Stimulated activated CD4-positive, alpha-beta T cell treated with anti-CD3 and anti-CD28 coated beads, Interleukin-1b, Interleukin-23, amount 100 ng/mL, for 1 hour (primary cell): ENCODE measurements around the gene GHR.
"Not testable (repeated sequence)": the region's sequence is repeated elsewhere in the genome, so short reads cannot be mapped to it uniquely, and the experiment has no call there.

ENCODE experiments used
- DNase-seq, 2 donors: peaks; one replicate each; pipeline ENCODE4 v3.0.0-alpha.2; 2020; ENCODE audit warnings: low read depth in 2 of 2

GHR gene

GRCh38 chr5:42718591-42718990 is 295.4 kb downstream of the GHR start:
- no peak for DNase-seq

DNA sequence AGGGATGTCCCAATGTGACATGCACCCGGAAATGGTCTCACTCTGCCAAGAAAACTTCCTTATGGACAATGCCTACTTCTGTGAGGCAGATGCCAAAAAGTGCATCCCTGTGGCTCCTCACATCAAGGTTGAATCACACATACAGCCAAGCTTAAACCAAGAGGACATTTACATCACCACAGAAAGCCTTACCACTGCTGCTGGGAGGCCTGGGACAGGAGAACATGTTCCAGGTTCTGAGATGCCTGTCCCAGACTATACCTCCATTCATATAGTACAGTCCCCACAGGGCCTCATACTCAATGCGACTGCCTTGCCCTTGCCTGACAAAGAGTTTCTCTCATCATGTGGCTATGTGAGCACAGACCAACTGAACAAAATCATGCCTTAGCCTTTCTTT is 295.8 kb downstream of the GHR start:
- DNase-seq, result no peak

DNA sequence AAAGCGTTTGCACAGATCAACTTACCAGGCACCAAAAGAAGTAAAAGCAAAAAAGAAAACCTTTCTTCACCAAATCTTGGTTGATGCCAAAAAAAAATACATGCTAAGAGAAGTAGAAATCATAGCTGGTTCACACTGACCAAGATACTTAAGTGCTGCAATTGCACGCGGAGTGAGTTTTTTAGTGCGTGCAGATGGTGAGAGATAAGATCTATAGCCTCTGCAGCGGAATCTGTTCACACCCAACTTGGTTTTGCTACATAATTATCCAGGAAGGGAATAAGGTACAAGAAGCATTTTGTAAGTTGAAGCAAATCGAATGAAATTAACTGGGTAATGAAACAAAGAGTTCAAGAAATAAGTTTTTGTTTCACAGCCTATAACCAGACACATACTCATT is 297.0 kb downstream of the GHR start:
- DNase-seq, result no peak

DNA sequence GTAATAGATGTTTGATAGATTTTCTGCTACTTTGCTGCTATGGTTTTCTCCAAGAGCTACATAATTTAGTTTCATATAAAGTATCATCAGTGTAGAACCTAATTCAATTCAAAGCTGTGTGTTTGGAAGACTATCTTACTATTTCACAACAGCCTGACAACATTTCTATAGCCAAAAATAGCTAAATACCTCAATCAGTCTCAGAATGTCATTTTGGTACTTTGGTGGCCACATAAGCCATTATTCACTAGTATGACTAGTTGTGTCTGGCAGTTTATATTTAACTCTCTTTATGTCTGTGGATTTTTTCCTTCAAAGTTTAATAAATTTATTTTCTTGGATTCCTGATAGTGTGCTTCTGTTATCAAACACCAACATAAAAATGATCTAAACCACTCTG is 298.2 kb downstream of the GHR start:
- no peak for DNase-seq

GRCh38 chr5:42734531-42735058 is 311.4 kb downstream of the GHR start:
- DNase-seq, result not testable (repeated sequence)

DNA sequence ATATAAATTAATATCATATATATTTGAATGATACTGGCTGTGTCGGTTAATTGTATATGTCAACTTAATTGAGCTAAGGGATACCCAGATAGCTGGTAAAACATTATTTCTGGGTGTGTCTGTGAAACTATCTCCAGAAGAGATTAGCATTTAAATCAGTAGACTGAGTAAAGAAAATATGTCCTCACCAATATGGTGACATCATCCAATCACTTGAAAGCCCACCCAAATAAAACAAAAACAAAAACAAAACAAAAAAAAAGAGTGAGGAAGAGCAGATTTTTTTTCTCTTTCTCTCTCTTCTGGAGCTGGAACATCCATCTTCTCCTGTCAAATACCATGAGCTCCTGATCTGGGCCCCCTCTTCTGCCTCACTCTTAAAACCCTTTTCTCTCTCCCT is 317.7 kb downstream of the GHR start:
- DNase-seq, result no peak

DNA sequence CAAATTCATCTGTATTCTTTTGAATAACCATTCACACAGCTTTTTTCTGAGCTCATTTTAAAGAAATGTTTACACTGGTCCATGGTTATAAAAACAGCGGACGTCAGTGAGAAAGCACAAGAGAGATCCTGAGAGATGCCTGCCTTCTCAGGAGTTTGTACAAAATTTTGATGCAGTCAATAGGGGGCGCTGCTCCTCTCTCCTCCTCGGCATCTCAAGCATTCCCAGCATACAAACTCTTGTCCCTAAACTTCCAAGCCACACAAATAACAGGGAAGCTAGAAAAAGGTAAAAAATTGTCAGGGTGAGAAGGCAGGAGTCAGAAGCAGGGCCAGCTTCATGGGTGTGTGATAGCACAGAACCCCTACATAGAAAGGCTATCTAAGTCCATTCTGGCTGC is 322.2 kb downstream of the GHR start:
- no peak for DNase-seq

GRCh38 chr5:42745856-42746255 is 322.6 kb downstream of the GHR start:
- no peak for DNase-seq

DNA sequence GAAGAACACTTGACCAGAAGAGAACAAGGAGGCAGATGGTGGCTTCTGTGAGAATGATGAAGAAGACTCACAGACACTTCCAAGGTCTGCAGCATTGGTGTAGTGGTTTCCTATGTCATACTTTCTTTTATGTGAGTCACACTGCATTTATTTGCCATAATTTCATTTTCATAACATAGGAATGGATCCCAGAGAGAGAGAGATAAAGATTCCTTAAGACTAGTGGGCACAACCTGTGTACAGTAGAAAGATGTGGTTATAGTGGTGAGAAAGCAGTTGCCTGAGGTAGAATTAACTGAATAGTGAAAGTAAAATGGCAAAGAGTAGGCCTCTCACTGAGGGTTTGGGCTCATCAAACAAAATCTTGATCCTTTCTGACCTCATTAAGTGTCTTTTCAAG is 325.8 kb downstream of the GHR start:
- DNase-seq, result no peak

DNA sequence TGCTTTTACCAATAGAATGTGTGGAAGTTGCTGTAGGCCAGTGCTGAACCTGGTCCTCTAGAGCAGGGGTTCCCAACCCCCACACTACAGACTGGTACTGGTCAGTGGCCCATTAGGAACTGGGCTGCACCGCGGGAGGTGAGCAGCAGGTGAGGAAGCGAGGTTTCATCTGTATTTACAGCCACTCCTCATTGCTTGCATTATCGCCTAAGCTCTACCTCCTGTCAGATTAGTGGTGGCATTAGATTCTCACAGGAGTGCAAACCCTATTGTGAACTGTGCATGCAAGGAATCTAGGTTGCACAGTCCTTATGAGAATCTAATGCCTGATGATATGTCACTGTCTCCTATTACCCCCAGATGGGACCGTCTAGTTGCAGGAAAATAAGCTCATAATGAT is 327.3 kb downstream of the GHR start:
- DNase-seq, result no peak

- no peak for DNase-seq
These were observed 327.8 kb downstream of the GHR start for GRCh38 chr5:42751044-42751443.

- DNase-seq, result no peak
These were observed 329.9 kb downstream of the GHR start for GRCh38 chr5:42753099-42753498.

DNA sequence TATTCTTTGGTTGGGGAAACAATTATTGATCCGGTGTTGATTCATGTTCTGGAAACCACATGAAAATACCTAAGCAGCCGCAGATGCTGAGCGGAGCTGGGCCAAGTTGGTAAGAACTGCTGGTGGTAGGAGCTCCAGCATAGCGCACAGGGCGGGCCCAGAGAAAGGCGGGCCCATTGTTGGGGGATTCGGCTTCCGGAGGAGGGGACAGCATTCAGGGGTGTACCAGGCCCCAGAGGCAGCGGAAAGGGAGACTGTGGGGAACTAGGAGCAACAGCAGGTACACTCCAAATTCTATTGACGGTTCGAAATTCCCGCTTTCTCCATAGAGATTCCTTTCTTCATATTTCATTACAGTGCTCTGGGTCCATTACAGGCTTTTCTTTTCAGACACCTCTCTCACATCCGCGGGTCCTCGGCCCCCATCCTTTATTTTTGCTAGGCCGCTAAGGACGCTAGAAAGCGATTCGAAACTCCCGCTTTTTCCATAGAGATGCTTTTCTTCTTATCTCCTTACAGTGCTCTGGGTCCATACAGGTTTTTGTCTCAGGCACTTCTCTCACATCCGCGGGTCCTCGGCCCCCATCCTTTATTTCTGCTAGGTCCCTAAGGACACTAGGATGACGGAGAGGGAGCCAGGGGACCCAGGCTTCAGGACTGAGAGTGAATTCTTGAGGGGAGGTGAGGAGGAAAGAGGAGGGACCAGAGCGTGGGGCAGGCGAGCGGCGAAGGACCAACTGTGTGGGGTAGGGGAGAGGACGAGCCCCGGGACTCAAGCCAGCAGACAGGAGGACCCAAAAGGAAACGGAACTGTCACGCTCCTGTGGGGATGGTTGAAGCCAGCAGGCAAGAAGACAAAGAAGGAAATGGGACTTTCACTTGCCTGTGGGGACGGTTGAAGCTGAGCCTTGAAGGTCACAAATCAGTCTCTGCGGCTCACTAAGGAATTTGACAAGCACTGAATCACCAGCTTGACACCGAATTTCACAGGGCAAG is 333.7 kb downstream of the GHR start, which contains the start of gene CCDC152:
TSS of gene CCDC152 (plus strand) at position 213 of the 996 bp plus-strand sequence. CDS start 2,304 bp downstream, outside the sequence.
- peak; percentile 4 to 14 for DNase-seq

GRCh38 chr5:42759456-42759855 is 336.2 kb downstream of the GHR start:
- DNase-seq, result no peak

GRCh38 chr5:42760426-42760825 is 337.2 kb downstream of the GHR start:
- no peak for DNase-seq

GRCh38 chr5:42761791-42762190 is 338.6 kb downstream of the GHR start:
- DNase-seq, result no peak

DNA sequence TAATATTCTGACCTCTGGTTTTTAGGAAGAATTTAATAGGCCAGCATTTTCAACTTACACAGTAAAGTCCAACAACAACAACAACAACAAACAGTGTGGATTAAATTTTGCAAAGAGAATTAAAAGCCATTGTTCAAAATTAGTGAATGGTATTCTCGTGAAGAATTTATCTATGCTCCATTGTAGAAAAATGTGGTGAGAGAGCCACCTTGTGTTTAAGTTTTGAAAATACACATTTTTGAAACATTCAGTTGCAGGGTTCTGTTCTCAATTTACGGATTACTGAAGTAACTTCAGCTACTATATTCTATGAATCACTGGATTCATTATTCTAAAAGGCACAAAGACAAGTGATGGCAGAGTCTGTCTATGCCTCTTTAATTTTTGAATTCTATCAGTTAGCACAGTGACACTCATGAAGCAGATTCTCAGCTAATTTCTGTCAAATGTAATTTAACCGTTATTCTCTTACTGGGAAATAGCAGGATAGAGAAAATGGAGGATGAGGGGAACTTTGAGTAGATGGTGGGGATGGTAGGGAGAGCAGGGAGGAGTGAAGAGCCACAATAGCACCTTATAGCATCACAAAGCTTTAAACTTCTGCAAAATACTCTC is 344.4 kb downstream of the GHR start:
- DNase-seq, result no peak

DNA sequence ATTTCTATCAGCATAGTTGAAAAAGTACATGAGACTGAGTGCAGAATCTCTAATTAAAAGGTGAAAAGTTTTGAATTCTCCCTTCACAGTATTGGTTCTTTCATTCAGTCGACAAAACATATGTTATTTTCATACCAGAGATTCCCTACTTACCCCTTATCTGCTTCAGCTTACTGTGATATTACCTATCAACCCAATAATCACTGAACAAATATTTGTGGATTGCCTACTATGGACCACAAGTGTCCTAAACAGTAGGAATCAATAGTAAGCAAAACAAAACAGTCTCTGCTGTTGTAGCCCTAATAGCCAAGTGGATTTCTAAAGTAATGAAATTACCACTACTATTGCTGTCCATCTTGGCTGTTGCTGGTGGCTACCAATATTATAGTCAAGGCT is 344.9 kb downstream of the GHR start:
- no peak for DNase-seq

DNA sequence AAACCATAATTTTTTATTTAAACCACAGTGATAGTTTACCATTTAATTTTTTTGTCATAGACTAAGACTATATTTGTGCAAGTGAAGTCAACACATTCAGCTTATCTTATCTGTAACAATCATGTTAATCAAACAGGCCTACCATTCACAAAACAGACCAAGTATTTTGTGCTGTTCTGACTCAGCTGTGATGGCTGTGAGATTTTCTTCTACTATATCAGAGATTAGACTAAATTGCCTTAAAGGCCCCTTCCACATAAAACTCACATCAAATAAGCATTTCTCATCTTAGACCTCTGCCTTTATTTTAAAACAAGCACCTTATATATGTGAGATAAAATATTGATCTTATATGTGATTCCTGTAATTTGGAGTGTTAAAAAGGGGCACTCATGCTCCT is 346.8 kb downstream of the GHR start:
- no peak for DNase-seq
